ENCODE measurements around the gene TNFAIP1.

Gene TNFAIP1

DNA sequence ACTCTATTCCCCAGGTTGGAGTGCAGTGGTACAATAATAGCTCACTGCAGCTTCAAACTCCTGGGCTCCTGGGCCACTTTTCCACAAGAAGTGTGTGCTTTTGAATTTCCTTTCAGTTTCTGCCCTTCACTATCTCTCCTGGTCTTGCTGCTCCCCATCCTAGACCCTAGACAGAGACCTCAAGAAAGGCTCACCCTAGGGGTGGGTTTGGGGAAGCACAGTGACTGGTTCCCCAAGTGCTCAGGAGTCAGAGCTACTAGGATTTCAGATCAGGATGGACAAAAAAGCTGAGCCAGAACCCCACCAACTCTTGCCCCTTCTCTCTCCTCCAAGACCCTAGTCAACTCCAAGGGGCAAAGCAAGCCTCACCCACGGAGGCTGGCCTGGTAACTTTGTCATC lies 31.0 kb downstream of the TNFAIP1 start:
- no peaks in the 10 kb centered on the region for H3K9me3 ChIP-seq
- peaks cover 5% of the 10 kb centered on the region; the same call in 1 of the 2 replicates for H3K4me1 ChIP-seq
- no peak for DNase-seq
- H3K36me3 ChIP-seq = no peaks in the 10 kb centered on the region
- TF ChIP-seq, protein P1, sequence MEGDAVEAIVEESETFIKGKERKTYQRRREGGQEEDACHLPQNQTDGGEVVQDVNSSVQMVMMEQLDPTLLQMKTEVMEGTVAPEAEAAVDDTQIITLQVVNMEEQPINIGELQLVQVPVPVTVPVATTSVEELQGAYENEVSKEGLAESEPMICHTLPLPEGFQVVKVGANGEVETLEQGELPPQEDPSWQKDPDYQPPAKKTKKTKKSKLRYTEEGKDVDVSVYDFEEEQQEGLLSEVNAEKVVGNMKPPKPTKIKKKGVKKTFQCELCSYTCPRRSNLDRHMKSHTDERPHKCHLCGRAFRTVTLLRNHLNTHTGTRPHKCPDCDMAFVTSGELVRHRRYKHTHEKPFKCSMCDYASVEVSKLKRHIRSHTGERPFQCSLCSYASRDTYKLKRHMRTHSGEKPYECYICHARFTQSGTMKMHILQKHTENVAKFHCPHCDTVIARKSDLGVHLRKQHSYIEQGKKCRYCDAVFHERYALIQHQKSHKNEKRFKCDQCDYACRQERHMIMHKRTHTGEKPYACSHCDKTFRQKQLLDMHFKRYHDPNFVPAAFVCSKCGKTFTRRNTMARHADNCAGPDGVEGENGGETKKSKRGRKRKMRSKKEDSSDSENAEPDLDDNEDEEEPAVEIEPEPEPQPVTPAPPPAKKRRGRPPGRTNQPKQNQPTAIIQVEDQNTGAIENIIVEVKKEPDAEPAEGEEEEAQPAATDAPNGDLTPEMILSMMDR (IDR thresholded peaks at IDR 0.05; ENCODE audit: low read depth, low read length) = no peak
- no peaks in the 10 kb centered on the region for H3K27me3 ChIP-seq
- no peak overlapping the region for H3K4me3 ChIP-seq (ENCODE audit: low read depth, low read length)

DNA sequence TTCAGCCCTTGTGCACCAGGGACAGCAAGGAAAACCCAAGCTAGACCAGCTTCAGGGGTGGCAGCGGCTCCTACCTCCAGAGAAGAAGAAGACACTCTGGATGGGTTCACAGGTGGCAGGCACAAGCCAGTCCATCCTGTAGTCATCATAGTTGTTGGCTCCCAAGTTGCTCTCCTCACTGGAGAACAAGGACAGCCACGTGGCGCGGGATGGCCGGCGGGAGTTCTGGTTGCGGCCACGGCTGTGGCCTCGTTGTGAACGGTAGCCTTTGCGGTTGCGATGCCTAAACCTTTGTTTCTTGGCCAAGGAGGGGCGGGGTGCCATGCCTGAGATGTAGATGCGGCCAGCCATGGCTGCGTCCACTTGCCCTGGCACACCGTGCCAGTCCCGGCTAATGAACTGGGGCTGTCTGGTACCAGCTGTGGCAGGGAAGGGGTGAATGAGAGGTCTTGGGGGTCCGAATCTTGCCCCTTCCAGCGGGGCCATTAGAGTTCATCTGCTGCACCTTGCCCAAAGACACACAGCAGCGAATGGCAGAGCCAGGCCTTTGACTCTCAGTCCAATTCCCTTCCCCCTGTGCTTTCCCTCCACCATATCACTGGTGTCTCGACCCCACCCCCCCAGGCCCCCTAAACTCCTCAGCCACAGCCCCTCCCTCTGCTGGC lies 32.2 kb downstream of the TNFAIP1 start:
- Histone ChIP-seq H3K9me3 (no peaks in the 10 kb centered on the region), H3K4me3 (ENCODE audit: low read depth, low read length) (no peak overlapping the region), H3K4me1 (peaks cover 5% of the 10 kb centered on the region; the same call in 1 of the 2 replicates), H3K36me3 (no peaks in the 10 kb centered on the region), H3K27me3 (no peaks in the 10 kb centered on the region)
- TF ChIP-seq, protein P1 (IDR thresholded peaks at IDR 0.05; ENCODE audit: low read depth, low read length) = no peak
- DNase-seq = no peak

DNA sequence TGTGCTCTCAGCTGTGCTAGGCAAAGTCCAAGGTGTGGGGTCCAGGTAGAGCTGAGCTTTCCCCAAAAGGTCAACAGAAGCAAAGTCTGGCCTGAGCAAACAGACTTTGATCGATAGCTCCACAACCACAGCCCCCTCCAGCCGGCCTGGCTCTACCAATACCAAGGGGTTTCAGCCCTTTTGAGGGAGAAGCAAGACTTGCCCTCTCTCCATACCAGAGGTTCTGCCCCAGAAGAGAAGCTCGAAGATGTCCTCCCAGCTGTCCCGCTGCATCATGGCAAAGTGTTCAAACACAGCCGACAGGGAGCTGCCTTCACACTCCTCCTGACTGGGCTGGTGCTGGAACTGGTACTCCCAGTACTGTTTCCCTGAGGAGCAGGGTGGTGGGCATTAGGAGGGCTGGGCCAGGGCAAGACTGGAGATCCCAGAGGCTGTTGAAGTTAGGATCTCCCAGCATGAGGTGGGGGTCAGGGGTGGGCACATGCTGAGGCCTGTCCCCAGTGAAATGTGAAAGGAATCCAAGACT lies 32.8 kb downstream of the TNFAIP1 start:
- H3K4me1 ChIP-seq = peaks cover 5% of the 10 kb centered on the region; the same call in 1 of the 2 replicates
- no peaks in the 10 kb centered on the region for H3K9me3 ChIP-seq
- no peaks in the 10 kb centered on the region for H3K27me3 ChIP-seq
- H3K4me3 ChIP-seq (ENCODE audit: low read depth, low read length) = no peak overlapping the region
- no peak for DNase-seq
- TF ChIP-seq, protein P1 (IDR thresholded peaks at IDR 0.05; ENCODE audit: low read depth, low read length) = no peak
- H3K36me3 ChIP-seq = no peaks in the 10 kb centered on the region

DNA sequence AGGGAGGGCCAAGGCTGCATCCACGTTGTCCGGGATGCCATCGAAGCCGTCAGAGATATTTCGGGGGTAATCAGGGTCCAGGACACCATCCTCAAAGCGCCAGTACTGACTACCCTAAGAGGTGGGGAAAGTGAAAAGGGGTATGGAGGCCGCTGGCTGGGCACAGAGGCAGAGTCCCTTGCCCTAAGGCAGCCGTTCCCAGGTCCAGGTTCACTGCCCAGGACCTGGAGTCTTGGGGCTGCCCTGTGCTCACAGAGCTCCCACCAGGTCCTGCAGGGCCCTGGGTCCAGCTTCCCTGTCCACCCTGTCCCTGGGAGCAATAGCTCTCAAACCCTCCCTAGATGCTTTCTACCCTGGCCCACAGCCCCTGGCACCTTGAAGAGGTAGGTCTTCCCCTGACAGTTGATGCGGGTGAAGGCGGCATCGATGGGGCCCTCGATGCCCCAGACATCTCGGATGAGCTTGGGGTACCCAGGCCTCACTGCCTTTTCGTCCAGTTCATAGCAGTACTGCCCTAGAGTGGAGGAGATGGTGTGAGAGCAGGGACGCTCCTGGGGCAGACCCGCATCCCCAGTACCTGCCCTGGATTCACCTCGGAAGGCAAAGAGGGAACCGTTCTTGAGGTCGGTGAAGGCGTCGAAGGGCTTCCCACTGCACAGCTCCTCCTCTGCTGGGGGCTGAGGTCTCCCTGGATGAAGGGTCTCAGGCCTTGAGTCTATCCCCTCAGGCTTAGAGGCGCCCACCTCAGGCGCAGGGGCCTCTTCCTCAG lies 33.5 kb downstream of the TNFAIP1 start:
- H3K4me3 ChIP-seq (ENCODE audit: low read depth, low read length) = no peak overlapping the region
- no peak for DNase-seq
- no peaks in the 10 kb centered on the region for H3K27me3 ChIP-seq
- TF ChIP-seq, protein P1 (IDR thresholded peaks at IDR 0.05; ENCODE audit: low read depth, low read length) = no peak
- no peaks in the 10 kb centered on the region for H3K9me3 ChIP-seq
- H3K36me3 ChIP-seq = no peaks in the 10 kb centered on the region
- peaks cover 5% of the 10 kb centered on the region; the same call in 1 of the 2 replicates for H3K4me1 ChIP-seq

DNA sequence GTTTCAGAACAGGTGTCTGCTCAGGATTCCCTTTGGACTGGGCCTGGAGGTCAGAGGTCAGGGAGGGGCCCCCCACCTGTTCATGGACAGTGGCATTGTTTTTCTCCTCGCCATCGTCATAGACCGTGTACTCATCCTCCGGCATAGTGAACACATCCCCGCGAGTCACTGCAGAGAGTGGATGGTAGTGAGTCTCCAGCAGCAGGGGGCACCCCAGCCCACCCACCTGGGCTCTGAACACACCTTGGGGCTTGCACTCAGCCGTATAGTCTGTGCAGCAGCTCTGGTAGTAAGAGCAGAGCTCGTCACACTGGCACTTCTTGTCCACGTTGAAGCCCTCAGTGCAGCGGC lies 34.1 kb downstream of the TNFAIP1 start:
- Histone ChIP-seq H3K4me1 (peaks cover 5% of the 10 kb centered on the region; the same call in 1 of the 2 replicates), H3K36me3 (no peaks in the 10 kb centered on the region), H3K9me3 (no peaks in the 10 kb centered on the region), H3K4me3 (ENCODE audit: low read depth, low read length) (no peak overlapping the region), H3K27me3 (no peaks in the 10 kb centered on the region)
- DNase-seq = no peak
- TF ChIP-seq, protein P1 (IDR thresholded peaks at IDR 0.05; ENCODE audit: low read depth, low read length) = no peak
